Ascending aorta (tissue), 2 donors: ENCODE measurements around the gene CCDC83. TPM values are rescaled to one million over a fixed set of nuclear protein-coding genes. Genes with fewer than 3 reads are reported as not detected.

Experiments used
- DNase-seq, 2 donors: peaks; one replicate each; pipeline ENCODE4 v3.0.0-alpha.2; 2019; ENCODE audit warnings: low spot score in 2 of 2
- H3K27ac ChIP-seq, 2 donors: fragments of 200-600 bp; sonication (generic); one replicate each; pipeline ENCODE4 v1.5.1; 2016 to 2017; ENCODE audit warnings: mild to moderate bottlenecking in 1 of 2
- H3K27me3 ChIP-seq: fragments of 200-600 bp; sonication (generic); one replicate; pipeline ENCODE4 v1.5.1; 2017
- H3K36me3 ChIP-seq, 2 donors: fragments of 200-600 bp; sonication (generic); one replicate each; pipeline ENCODE4 v1.5.1; 2016
- H3K4me1 ChIP-seq, 2 donors: fragments of 200-600 bp; sonication (generic); one replicate each; pipeline ENCODE4 v1.5.1; 2016 to 2017; ENCODE audit warnings: mild to moderate bottlenecking in 1 of 2
- H3K4me3 ChIP-seq, 2 donors: fragments of 200-600 bp; sonication (generic); one replicate each; pipeline ENCODE4 v1.5.1; 2016 to 2017; ENCODE audit warnings: mild to moderate bottlenecking in 1 of 2
- H3K9me3 ChIP-seq, 2 donors: fragments of 200-600 bp; sonication (generic); one replicate each; pipeline ENCODE4 v1.5.1; 2016
- intact Hi-C: fragments of 100-400 bp; cut with DNase I; formaldehyde crosslinking; loops from one replicate; pipeline ENCODE4 v1.15.1; 2023
- total RNA-seq: library from RNA; depleted of rRNA; stranded (reverse); fragments of >200 nt; gene quantifications from one replicate; pipeline ENCODE4 v1.1.0, GENCODE V29; 2016
- TF ChIP-seq, protein P1 (sequence below), 3 experiments: fragments of 200-600 bp in 2 of 3; fragments of 450-650 bp in 1 of 3; sonication (generic) in 2 of 3; IDR thresholded peaks; one replicate each; pipeline ENCODE4 v1.5.1; 2016 to 2019; ENCODE audit warnings: antibody characterized with exemption in 3 of 3, mild to moderate bottlenecking in 1 of 3, moderate library complexity in 1 of 3

Gene CCDC83
- total RNA-seq, 1 donor from 2014 or later = not detected

DNA sequence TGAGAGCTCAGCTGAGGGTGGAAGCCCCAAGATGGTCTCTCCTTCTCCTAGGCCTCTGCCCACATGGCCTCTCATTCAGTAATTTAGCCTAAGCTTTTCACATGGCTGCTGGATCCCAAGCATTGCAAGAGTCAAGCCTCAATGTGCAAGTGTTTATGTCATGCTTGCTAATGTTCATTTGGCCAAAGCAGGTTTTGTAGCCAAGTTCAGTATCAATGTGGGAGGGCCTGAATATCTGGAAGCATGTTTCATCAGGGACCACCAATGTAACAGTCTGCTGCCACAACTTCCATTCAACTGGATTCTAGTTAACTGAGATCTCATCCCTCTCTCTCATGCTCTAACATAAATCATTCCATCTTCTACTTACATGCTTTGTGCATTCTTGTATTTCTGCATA lies 35.7 kb upstream of the CCDC83 start:
- no peaks in the 10 kb centered on the region for H3K4me1 ChIP-seq
- H3K27ac ChIP-seq = no peak overlapping the region
- H3K36me3 ChIP-seq = no peaks in the 10 kb centered on the region
- no peaks in the 10 kb centered on the region for H3K27me3 ChIP-seq
- H3K9me3 ChIP-seq = no peaks in the 10 kb centered on the region
- TF ChIP-seq, protein P1, sequence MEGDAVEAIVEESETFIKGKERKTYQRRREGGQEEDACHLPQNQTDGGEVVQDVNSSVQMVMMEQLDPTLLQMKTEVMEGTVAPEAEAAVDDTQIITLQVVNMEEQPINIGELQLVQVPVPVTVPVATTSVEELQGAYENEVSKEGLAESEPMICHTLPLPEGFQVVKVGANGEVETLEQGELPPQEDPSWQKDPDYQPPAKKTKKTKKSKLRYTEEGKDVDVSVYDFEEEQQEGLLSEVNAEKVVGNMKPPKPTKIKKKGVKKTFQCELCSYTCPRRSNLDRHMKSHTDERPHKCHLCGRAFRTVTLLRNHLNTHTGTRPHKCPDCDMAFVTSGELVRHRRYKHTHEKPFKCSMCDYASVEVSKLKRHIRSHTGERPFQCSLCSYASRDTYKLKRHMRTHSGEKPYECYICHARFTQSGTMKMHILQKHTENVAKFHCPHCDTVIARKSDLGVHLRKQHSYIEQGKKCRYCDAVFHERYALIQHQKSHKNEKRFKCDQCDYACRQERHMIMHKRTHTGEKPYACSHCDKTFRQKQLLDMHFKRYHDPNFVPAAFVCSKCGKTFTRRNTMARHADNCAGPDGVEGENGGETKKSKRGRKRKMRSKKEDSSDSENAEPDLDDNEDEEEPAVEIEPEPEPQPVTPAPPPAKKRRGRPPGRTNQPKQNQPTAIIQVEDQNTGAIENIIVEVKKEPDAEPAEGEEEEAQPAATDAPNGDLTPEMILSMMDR (IDR thresholded peaks at IDR 0.05) = no peak
- intact Hi-C loops = no loop called here
- DNase-seq = no peak
- H3K4me3 ChIP-seq = no peak overlapping the region

DNA sequence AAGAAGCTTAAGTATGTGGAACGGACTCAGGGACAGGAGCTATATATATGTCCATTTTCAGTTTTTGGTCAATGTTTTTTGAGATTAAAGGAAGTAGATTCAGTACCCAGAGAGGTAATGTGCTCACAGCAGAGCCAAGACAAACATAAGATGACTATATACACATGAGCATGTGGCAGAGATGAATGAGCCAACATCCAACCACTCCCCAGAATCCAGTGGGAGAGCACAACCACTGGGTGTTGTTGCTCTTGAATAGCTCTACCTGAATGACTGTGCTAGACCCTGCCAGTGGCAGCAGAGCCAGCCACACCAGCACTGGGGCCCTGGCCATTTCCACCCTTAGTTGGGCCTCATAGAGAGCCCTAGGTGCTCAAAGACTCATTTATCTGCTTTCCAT lies 33.5 kb upstream of the CCDC83 start:
- no peak for DNase-seq
- peaks cover 0 to 5% of the 10 kb centered on the region in 2 donors for H3K4me1 ChIP-seq
- H3K27me3 ChIP-seq = no peaks in the 10 kb centered on the region
- H3K27ac ChIP-seq = no peak overlapping the region
- H3K36me3 ChIP-seq = no peaks in the 10 kb centered on the region
- TF ChIP-seq, protein P1 (IDR thresholded peaks at IDR 0.05) = no peak
- H3K4me3 ChIP-seq = no peak overlapping the region
- intact Hi-C loops = no loop called here
- H3K9me3 ChIP-seq = no peaks in the 10 kb centered on the region

DNA sequence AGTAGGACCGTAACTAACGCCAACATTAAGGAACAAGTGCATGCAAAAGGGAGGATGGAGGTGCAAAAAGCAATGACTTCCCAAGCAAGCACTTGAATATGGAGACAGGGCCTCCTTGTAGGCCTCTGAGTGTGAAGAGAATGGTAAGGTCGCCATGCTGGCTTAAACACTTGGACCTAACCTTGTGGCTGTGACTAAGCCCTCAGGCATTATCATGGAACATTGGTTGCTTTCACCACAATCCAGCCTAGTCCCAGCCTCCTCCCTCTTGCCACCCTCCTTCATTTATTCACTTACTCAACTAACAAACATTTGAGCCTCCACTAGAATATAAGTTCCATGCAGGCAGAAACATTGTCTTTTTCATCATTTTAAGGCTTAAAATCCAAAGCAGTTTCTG lies 32.4 kb upstream of the CCDC83 start:
- no peak overlapping the region for H3K27ac ChIP-seq
- H3K4me1 ChIP-seq = peaks cover 0 to 14% of the 10 kb centered on the region in 2 donors
- intact Hi-C loops = no loop called here
- no peak overlapping the region for H3K4me3 ChIP-seq
- TF ChIP-seq, protein P1 (IDR thresholded peaks at IDR 0.05) = no peak
- H3K36me3 ChIP-seq = no peaks in the 10 kb centered on the region
- no peaks in the 10 kb centered on the region for H3K9me3 ChIP-seq
- DNase-seq = no peak
- no peaks in the 10 kb centered on the region for H3K27me3 ChIP-seq

DNA sequence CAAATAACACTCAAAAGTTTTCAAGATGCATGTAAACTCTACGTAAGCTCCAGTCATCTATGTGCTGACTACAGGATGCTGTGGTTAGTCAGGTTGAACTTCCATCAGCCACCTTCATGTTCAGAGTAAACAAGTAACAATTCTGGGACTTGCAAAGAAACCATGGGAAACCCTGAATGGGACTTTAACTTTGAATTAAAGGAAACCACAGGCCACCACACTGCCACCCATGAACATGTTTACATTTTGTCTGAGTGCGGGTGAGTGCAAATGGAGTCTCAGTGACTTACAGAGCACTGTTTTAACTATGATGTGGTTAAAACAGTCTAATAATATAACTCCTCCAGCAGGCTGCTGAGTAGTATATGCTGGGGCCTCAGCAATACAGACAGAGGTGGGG lies 31.4 kb upstream of the CCDC83 start:
- H3K4me1 ChIP-seq = peaks cover 0 to 14% of the 10 kb centered on the region in 2 donors
- TF ChIP-seq, protein P1 (IDR thresholded peaks at IDR 0.05) = no peak
- H3K27ac ChIP-seq = no peak overlapping the region
- H3K4me3 ChIP-seq = no peak overlapping the region
- no peaks in the 10 kb centered on the region for H3K36me3 ChIP-seq
- no peaks in the 10 kb centered on the region for H3K27me3 ChIP-seq
- intact Hi-C loops = no loop called here
- no peak for DNase-seq
- no peaks in the 10 kb centered on the region for H3K9me3 ChIP-seq

DNA sequence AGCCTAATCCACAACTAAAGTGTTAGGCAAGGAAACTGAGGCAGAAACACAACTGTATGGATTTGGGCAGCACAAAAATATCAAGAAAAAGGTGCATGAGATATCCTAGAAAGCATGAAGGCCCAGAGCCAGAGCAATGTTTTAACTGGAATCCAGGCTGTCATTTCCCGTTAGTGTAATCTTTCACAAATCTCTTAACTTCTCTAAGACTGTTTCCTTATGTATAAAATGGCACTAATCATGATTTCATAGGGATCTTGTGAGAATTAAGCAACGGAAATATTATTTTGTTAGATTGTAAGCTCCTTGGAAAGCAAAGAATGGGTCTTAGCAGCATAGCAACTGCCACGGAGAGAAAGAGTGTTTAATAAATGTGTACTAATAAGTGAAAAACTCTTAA lies 29.6 kb upstream of the CCDC83 start:
- H3K27me3 ChIP-seq = no peaks in the 10 kb centered on the region
- no peak overlapping the region for H3K4me3 ChIP-seq
- intact Hi-C loops = no loop called here
- H3K36me3 ChIP-seq = no peaks in the 10 kb centered on the region
- TF ChIP-seq, protein P1 (IDR thresholded peaks at IDR 0.05) = no peak
- DNase-seq = no peak
- H3K9me3 ChIP-seq = no peaks in the 10 kb centered on the region
- H3K27ac ChIP-seq = no peak overlapping the region
- peaks cover 0 to 14% of the 10 kb centered on the region in 2 donors for H3K4me1 ChIP-seq
